Measurements from ENCODE around the gene MRPL43. TPM values are rescaled to one million over a fixed set of nuclear protein-coding genes. Genes with fewer than 3 reads are reported as not detected.
"Not testable (repeated sequence)": the region's sequence is repeated elsewhere in the genome, so short reads cannot be mapped to it uniquely, and the experiment has no call there.

The MRPL43 gene
- total and polyA plus RNA-seq, 2 experiments from 2014 or later, result 83.5 to 145 TPM

- Histone ChIP-seq H2AFZ (no peak overlapping the region), H3F3A (ENCODE audit: insufficient read depth) (no peaks in the 10 kb centered on the region), H3K4me1 (ENCODE audit: insufficient read depth) (no peaks in the 10 kb centered on the region), H3K4me3 (no peak overlapping the region), H3K27me3 (replicated peaks; ENCODE audit: insufficient read depth) (no peaks in the 10 kb centered on the region), H3K9me3 (ENCODE audit: low read depth) (no peaks in the 10 kb centered on the region), H3K4me2 (ENCODE audit: unreplicated experiment) (no peak overlapping the region), H3K27ac (no peak overlapping the region), H3K36me3 (ENCODE audit: low read depth) (no peaks in the 10 kb centered on the region), H4K20me1 (ENCODE audit: insufficient read depth) (no peaks in the 10 kb centered on the region), H3K9ac (no peak overlapping the region), H3K9me2 (ENCODE audit: insufficient read depth) (no peaks in the 10 kb centered on the region), H3K79me2 (ENCODE audit: insufficient read depth) (no peaks in the 10 kb centered on the region)
- in situ Hi-C loops (cut with MboI), result no loop called here
- 65 to 67% methylated on average over 3 of the region's 3 CpGs for WGBS, 2 experiments (ENCODE audit: low coverage in 1 of 2, low lambda C conversion rate in 2 of 2, missing lambda C conversion rate in 2 of 2)
- TF ChIP-seq EZH2 (IDR thresholded peaks at IDR 0.05; ENCODE audit: insufficient read depth, poor library complexity, severe bottlenecking) (no peak), EZH2phosphoT487 (IDR thresholded peaks at IDR 0.05; ENCODE audit: insufficient read depth, low read depth) (no peak)
- no peak for DNase-seq
Measured at GRCh38 chr10:100976906-100977305, 10.4 kb downstream of the MRPL43 start.

- H4K20me1 ChIP-seq (ENCODE audit: insufficient read depth); DNase-seq: not testable (repeated sequence)
- WGBS, 2 experiments (ENCODE audit: low coverage in 1 of 2, low lambda C conversion rate in 2 of 2, missing lambda C conversion rate in 2 of 2), result 81 to 85% methylated on average over 8 of the region's 8 CpGs
Measured at GRCh38 chr10:100975397-100975796, 11.9 kb downstream of the MRPL43 start.

GRCh38 chr10:100972904-100973535 is 14.3 kb downstream of the MRPL43 start:
- Histone ChIP-seq H4K20me1 (ENCODE audit: insufficient read depth) (no peaks in the 10 kb centered on the region), H3K4me2 (ENCODE audit: unreplicated experiment) (no peak overlapping the region), H3K9me2 (ENCODE audit: insufficient read depth) (no peaks in the 10 kb centered on the region), H3K4me3 (no peak overlapping the region), H2AFZ (no peak overlapping the region), H3K36me3 (ENCODE audit: low read depth) (no peaks in the 10 kb centered on the region), H3K9me3 (ENCODE audit: low read depth) (no peaks in the 10 kb centered on the region), H3K4me1 (ENCODE audit: insufficient read depth) (0 out of 2 replicates have a peak, but pooled peaks cover 6% of the 10 kb centered on the region), H3F3A (ENCODE audit: insufficient read depth) (no peaks in the 10 kb centered on the region), H3K27me3 (replicated peaks; ENCODE audit: insufficient read depth) (no peaks in the 10 kb centered on the region), H3K9ac (no peak overlapping the region), H3K27ac (no peak overlapping the region), H3K79me2 (ENCODE audit: insufficient read depth) (no peaks in the 10 kb centered on the region)
- in situ Hi-C loops (cut with MboI), result no loop called here
- DNase-seq, result no peak
- no peak for TF ChIP-seq EZH2 (IDR thresholded peaks at IDR 0.05; ENCODE audit: insufficient read depth, poor library complexity, severe bottlenecking)
- no peak for TF ChIP-seq EZH2phosphoT487 (IDR thresholded peaks at IDR 0.05; ENCODE audit: insufficient read depth, low read depth)
- WGBS, 2 experiments (ENCODE audit: low coverage in 1 of 2, low lambda C conversion rate in 2 of 2, missing lambda C conversion rate in 2 of 2), result 82 to 88% methylated on average over 5 to 6 of the region's 6 CpGs

More at GRCh38 chr10:100975397-100975796, 11.9 kb downstream of the MRPL43 start:
- H3K79me2 ChIP-seq (ENCODE audit: insufficient read depth); H3K27me3 ChIP-seq (replicated peaks; ENCODE audit: insufficient read depth); H3K9me3 ChIP-seq (ENCODE audit: low read depth); H3F3A ChIP-seq (ENCODE audit: insufficient read depth); H2AFZ ChIP-seq; H3K4me3 ChIP-seq; H3K4me2 ChIP-seq (ENCODE audit: unreplicated experiment); H3K9me2 ChIP-seq (ENCODE audit: insufficient read depth); H3K36me3 ChIP-seq (ENCODE audit: low read depth); H3K4me1 ChIP-seq (ENCODE audit: insufficient read depth); H3K9ac ChIP-seq; in situ Hi-C loops (cut with MboI); H3K27ac ChIP-seq: not testable (repeated sequence)

GRCh38 chr10:100972115-100972903 is 15.0 kb downstream of the MRPL43 start:
- Histone ChIP-seq H3K4me1 (ENCODE audit: insufficient read depth) (0 out of 2 replicates have a peak, but pooled peaks cover 6% of the 10 kb centered on the region), H3K9me3 (ENCODE audit: low read depth) (no peaks in the 10 kb centered on the region), H3K79me2 (ENCODE audit: insufficient read depth) (no peaks in the 10 kb centered on the region), H3K27me3 (replicated peaks; ENCODE audit: insufficient read depth) (no peaks in the 10 kb centered on the region), H3K9ac (no peak overlapping the region), H3K4me2 (ENCODE audit: unreplicated experiment) (no peak overlapping the region), H3K27ac (no peak overlapping the region), H4K20me1 (ENCODE audit: insufficient read depth) (no peaks in the 10 kb centered on the region), H2AFZ (no peak overlapping the region), H3K9me2 (ENCODE audit: insufficient read depth) (no peaks in the 10 kb centered on the region), H3K36me3 (ENCODE audit: low read depth) (no peaks in the 10 kb centered on the region), H3K4me3 (no peak overlapping the region), H3F3A (ENCODE audit: insufficient read depth) (no peaks in the 10 kb centered on the region)
- in situ Hi-C loops (cut with MboI), result no loop called here
- TF ChIP-seq EZH2 (IDR thresholded peaks at IDR 0.05; ENCODE audit: insufficient read depth, poor library complexity, severe bottlenecking) (no peak), EZH2phosphoT487 (IDR thresholded peaks at IDR 0.05; ENCODE audit: insufficient read depth, low read depth) (no peak)
- no peak for DNase-seq
- WGBS, 2 experiments (ENCODE audit: low coverage in 1 of 2, low lambda C conversion rate in 2 of 2, missing lambda C conversion rate in 2 of 2), result 63 to 64% methylated on average over 13 of the region's 13 CpGs
